SK-N-SH treated with all-trans-retinoic acid at 6 μM for 48 hours (cell line): ENCODE measurements around the gene NQO2.
"Not testable (repeated sequence)": the region's sequence is repeated elsewhere in the genome, so short reads cannot be mapped to it uniquely, and the experiment has no call there.

Source experiments
- ARNTL ChIP-seq: fragments of 450-650 bp; formaldehyde crosslinking; IDR thresholded peaks from 2 replicates; pipeline ENCODE4 v1.5.0; 2020; ENCODE audit warnings: low read depth, mild to moderate bottlenecking, moderate library complexity, borderline replicate concordance
- CSDC2 ChIP-seq: fragments of 250-450 bp; sonication (Bioruptor Pico); IDR thresholded peaks from 2 replicates; pipeline ENCODE4 v1.5.0; 2020; ENCODE audit warnings: mild to moderate bottlenecking, moderate library complexity
- ISL1 ChIP-seq: fragments of 250-450 bp; sonication (Bioruptor Pico); IDR thresholded peaks from 2 replicates; pipeline ENCODE4 v2.1.2; 2022; ENCODE audit warnings: mild to moderate bottlenecking, moderate library complexity
- PATZ1 ChIP-seq: fragments of 250-450 bp; sonication (Bioruptor Pico); IDR thresholded peaks from 2 replicates; pipeline ENCODE4 v1.8.0; 2020; ENCODE audit warnings: mild to moderate bottlenecking, moderate library complexity, borderline replicate concordance
- POU6F1 ChIP-seq: fragments of 250-450 bp; sonication (Bioruptor Pico); IDR thresholded peaks from 2 replicates; pipeline ENCODE4 v1.8.0; 2021; ENCODE audit warnings: low read depth, mild to moderate bottlenecking, moderate library complexity, borderline replicate concordance
- RARB ChIP-seq: fragments of 250-450 bp; sonication (Bioruptor Pico); IDR thresholded peaks from 2 replicates; pipeline ENCODE4 v1.8.0; 2021; ENCODE audit warnings: mild to moderate bottlenecking, moderate library complexity
- TCF4 ChIP-seq: fragments of 250-450 bp; sonication (Bioruptor Pico); IDR thresholded peaks from 2 replicates; pipeline ENCODE4 v1.8.0; 2021; ENCODE audit warnings: mild to moderate bottlenecking, moderate library complexity, borderline replicate concordance
- TOX ChIP-seq: fragments of 250-450 bp; sonication (Bioruptor Pico); IDR thresholded peaks from 2 replicates; pipeline ENCODE4 v1.8.0; 2021; ENCODE audit warnings: mild to moderate bottlenecking, moderate library complexity, borderline replicate concordance
- ZC3H10 ChIP-seq: fragments of 250-450 bp; sonication (Bioruptor Pico); IDR thresholded peaks from 2 replicates; pipeline ENCODE4 v1.5.1; 2021; ENCODE audit warnings: mild to moderate bottlenecking, moderate library complexity
- ZFP3 ChIP-seq: fragments of 250-450 bp; sonication (Bioruptor Pico); IDR thresholded peaks from 2 replicates; pipeline ENCODE4 v1.5.0; 2020; ENCODE audit warnings: mild to moderate bottlenecking, moderate library complexity
- ZFP30 ChIP-seq: fragments of 450-650 bp; formaldehyde crosslinking; IDR thresholded peaks from 2 replicates; pipeline ENCODE4 v1.5.0; 2022; ENCODE audit warnings: mild to moderate bottlenecking, moderate library complexity
- TF ChIP-seq, protein P1 (sequence below): fragments of 250-450 bp; sonication (Bioruptor Pico); IDR thresholded peaks from 2 replicates; pipeline ENCODE4 v1.5.1; 2021; ENCODE audit warnings: mild to moderate bottlenecking, moderate library complexity
- TF ChIP-seq, protein P2 (sequence below): fragments of 250-450 bp; sonication (Bioruptor Pico); IDR thresholded peaks from 2 replicates; pipeline ENCODE4 v1.5.0; 2020; ENCODE audit warnings: mild to moderate bottlenecking, moderate library complexity
- TF ChIP-seq, protein P3 (sequence below): fragments of 250-450 bp; sonication (Bioruptor Pico); IDR thresholded peaks from 2 replicates; pipeline ENCODE4 v1.5.1; 2020; ENCODE audit warnings: low read depth, mild to moderate bottlenecking, moderate library complexity

GRCh38 chr6:2998249-2998997 is 1.3 kb upstream of the NQO2 start:
- TF ChIP-seq ZFP30 (CRISPR knock-in tag); PATZ1; TOX; CSDC2 (CRISPR knock-in tag); ZC3H10; ARNTL; ZFP3 (CRISPR knock-in tag); RARB (CRISPR knock-in tag); POU6F1; ISL1 (CRISPR knock-in tag); TCF4 (CRISPR knock-in tag): not testable (repeated sequence)
- TF ChIP-seq, protein P1, sequence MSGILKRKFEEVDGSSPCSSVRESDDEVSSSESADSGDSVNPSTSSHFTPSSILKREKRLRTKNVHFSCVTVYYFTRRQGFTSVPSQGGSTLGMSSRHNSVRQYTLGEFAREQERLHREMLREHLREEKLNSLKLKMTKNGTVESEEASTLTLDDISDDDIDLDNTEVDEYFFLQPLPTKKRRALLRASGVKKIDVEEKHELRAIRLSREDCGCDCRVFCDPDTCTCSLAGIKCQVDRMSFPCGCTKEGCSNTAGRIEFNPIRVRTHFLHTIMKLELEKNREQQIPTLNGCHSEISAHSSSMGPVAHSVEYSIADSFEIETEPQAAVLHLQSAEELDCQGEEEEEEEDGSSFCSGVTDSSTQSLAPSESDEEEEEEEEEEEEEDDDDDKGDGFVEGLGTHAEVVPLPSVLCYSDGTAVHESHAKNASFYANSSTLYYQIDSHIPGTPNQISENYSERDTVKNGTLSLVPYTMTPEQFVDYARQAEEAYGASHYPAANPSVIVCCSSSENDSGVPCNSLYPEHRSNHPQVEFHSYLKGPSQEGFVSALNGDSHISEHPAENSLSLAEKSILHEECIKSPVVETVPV (CRISPR knock-in tag), result not testable (repeated sequence)
- TF ChIP-seq, protein P2, sequence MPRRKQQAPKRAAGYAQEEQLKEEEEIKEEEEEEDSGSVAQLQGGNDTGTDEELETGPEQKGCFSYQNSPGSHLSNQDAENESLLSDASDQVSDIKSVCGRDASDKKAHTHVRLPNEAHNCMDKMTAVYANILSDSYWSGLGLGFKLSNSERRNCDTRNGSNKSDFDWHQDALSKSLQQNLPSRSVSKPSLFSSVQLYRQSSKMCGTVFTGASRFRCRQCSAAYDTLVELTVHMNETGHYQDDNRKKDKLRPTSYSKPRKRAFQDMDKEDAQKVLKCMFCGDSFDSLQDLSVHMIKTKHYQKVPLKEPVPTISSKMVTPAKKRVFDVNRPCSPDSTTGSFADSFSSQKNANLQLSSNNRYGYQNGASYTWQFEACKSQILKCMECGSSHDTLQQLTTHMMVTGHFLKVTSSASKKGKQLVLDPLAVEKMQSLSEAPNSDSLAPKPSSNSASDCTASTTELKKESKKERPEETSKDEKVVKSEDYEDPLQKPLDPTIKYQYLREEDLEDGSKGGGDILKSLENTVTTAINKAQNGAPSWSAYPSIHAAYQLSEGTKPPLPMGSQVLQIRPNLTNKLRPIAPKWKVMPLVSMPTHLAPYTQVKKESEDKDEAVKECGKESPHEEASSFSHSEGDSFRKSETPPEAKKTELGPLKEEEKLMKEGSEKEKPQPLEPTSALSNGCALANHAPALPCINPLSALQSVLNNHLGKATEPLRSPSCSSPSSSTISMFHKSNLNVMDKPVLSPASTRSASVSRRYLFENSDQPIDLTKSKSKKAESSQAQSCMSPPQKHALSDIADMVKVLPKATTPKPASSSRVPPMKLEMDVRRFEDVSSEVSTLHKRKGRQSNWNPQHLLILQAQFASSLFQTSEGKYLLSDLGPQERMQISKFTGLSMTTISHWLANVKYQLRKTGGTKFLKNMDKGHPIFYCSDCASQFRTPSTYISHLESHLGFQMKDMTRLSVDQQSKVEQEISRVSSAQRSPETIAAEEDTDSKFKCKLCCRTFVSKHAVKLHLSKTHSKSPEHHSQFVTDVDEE (CRISPR knock-in tag), result not testable (repeated sequence)
- TF ChIP-seq, protein P3, sequence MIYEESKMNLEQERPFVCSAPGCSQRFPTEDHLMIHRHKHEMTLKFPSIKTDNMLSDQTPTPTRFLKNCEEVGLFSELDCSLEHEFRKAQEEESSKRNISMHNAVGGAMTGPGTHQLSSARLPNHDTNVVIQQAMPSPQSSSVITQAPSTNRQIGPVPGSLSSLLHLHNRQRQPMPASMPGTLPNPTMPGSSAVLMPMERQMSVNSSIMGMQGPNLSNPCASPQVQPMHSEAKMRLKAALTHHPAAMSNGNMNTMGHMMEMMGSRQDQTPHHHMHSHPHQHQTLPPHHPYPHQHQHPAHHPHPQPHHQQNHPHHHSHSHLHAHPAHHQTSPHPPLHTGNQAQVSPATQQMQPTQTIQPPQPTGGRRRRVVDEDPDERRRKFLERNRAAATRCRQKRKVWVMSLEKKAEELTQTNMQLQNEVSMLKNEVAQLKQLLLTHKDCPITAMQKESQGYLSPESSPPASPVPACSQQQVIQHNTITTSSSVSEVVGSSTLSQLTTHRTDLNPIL, result not testable (repeated sequence)
